RWPE1 (cell line): Measurements from ENCODE around the gene ACBD3.

ENCODE experiments used
- CTCF ChIA-PET: fragments of 350-600 bp; sonication (Branson Sonifier 250); formaldehyde crosslinking; extraction: SDS; loops from one replicate; lab custom pipeline; 2021; lab: Yijun Ruan, JAX
- POLR2A ChIA-PET: fragments of 400-600 bp; formaldehyde crosslinking; extraction: SDS; loops from one replicate; lab custom pipeline; 2020; ENCODE audit warnings: antibody characterized with exemption; ENCODE audit not compliant: low non-redundant PET; lab: Yijun Ruan, JAX
- DNase-seq: peaks from one replicate; pipeline ENCODE4 v3.0.0; 2012; ENCODE audit warnings: low spot score
- H3K27ac ChIP-seq: fragments of 450-650 bp; 2 replicates; pipeline ENCODE4 v1.5.1; 2017
- TF ChIP-seq, protein P1 (sequence below): fragments of 450-650 bp; conservative IDR thresholded peaks from 2 replicates; pipeline ENCODE4 v1.5.1; 2017; ENCODE audit warnings: low read depth, mild to moderate bottlenecking

Gene ACBD3

DNA sequence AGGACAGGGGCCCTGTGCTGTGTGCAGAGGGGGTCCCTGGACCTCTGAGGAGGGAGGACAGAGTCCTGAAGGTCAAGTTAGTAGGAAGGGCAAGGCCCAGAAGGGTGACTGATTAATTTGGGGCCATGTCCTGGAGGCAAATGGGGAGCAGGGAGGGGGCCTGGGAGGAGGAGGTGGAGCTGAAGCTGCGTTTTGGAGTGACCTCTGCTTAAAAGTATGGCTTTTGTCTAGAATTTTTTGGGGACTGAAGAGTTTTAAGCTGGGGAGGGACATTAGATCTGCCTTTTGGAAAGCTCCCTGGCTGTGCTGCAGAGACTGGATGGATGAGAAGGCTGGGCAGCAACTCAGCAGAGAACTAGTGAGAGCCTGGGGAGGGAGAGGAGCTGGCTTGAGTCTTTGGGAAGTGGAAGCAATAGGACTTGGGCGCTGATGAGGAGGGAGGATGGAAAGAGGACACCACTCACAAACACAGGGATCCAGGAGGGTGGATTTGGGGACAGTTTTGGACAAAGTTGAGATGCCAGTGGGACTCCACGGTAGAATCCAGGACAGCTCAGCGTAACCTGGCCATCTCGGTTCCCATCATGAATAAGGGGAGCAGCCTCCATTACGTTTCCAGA, 52.9 kb downstream of the ACBD3 start:
- no peak for DNase-seq
- TF ChIP-seq, protein P1, sequence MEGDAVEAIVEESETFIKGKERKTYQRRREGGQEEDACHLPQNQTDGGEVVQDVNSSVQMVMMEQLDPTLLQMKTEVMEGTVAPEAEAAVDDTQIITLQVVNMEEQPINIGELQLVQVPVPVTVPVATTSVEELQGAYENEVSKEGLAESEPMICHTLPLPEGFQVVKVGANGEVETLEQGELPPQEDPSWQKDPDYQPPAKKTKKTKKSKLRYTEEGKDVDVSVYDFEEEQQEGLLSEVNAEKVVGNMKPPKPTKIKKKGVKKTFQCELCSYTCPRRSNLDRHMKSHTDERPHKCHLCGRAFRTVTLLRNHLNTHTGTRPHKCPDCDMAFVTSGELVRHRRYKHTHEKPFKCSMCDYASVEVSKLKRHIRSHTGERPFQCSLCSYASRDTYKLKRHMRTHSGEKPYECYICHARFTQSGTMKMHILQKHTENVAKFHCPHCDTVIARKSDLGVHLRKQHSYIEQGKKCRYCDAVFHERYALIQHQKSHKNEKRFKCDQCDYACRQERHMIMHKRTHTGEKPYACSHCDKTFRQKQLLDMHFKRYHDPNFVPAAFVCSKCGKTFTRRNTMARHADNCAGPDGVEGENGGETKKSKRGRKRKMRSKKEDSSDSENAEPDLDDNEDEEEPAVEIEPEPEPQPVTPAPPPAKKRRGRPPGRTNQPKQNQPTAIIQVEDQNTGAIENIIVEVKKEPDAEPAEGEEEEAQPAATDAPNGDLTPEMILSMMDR, result no peak
- peak overlapping the region; percentile 11; the same call in 1 of the 2 replicates for H3K27ac ChIP-seq
- ChIA-PET POLR2A (interaction anchor here (0.7 kb wide), 1 partner anchor 8 kb away, joined by 3 read pairs; no protein-coding TSS in a partner anchor), CTCF (interaction anchor here (0.7 to 2.1 kb wide), 4 partner anchors 8 to 63 kb away, joined by 3 to 11 read pairs (median 5); no protein-coding TSS in a partner anchor)

DNA sequence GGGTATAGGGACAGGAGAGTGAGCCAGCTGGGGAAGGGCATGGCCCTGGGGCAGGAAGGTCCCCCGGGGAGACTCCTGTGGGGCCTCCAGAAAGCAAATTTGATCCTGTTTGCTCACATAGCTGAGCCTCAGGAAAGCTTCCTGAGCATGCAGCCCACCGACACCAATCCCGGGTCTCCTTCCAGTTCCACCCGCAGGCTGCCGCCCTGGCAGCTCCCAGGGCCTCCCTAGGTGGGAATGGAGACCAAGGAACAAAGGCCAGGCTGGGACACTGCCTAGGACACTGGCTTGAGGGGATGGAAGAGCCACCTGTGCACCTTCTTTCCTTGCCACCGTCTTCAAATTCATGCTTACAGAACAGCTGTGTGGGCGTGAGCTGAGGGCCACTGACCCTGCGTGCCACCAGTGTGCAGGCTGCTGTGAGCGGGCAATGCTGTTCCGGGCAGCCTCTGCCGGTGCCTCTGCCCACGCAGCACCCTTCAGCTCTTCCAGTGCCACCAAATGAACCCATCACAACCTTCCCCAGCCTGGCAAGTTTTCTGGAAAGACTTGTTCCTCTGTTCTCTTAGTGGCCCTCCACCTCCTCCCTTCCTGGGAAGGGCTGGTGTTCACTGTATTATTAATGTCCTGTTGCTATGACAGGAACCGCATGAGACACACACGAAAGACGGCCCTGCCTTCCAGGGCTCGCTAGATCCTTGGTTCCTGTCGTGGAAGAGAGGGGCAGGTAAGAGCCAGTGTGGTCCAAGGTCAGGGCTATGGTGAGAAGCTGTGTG, 53.6 kb downstream of the ACBD3 start:
- ChIA-PET POLR2A (no interaction called here), CTCF (interaction anchor here (1.2 to 2.1 kb wide), 2 partner anchors 58 to 64 kb away, joined by 3 to 11 read pairs; no protein-coding TSS in a partner anchor)
- peak; percentile 37 for DNase-seq
- TF ChIP-seq, protein P1, result no peak
- peak overlapping the region; percentile 11 for H3K27ac ChIP-seq

DNA sequence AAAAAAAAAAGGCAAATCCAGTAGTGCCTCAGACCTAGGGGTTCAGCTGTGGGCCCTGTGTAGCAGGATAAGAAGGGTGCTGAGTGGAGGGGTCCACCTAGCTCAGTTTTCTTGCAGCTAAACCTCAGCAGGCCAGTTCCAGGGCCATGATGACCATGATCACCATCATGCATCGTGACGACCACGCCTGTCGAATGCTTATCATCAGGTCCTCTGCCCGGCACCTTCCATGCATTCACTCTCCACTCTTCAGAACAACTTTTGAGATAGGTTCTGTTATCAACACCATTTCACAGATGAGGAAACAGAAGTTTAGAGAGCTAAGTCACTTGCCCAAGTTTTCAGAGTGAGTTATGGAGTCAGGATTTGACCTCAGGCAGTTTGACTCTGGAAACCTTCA, 54.9 kb downstream of the ACBD3 start:
- H3K27ac ChIP-seq, result no peak overlapping the region
- CTCF ChIA-PET, result interaction anchor here (0.7 kb wide), 1 partner anchor 67 kb away, joined by 3 read pairs; no protein-coding TSS in a partner anchor
- TF ChIP-seq, protein P1, result no peak
- DNase-seq, result no peak
- POLR2A ChIA-PET, result no interaction called here

DNA sequence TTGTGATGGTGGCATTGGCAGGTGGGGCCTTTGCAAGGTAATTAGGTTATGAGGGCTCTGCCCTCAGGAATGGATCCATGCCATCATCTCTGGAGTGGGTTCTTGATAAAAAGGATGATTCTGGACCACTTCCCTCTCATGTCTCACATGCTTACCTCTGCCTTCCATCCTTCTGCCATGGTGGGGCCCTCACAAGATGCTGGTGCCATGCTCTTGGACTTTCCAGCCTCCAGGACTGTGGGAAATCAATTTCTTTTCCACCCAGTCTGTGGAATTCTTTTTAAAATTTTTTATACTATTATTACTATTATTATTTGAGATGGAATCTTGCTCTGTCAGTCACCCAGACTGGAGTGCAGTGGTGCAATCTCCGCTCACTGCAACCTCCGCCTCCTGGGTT, 57.3 kb downstream of the ACBD3 start:
- ChIA-PET CTCF (interaction anchor here (0.6 kb wide), 1 partner anchor 49 kb away, joined by 3 read pairs; no protein-coding TSS in a partner anchor), POLR2A (interaction anchor here (1.1 to 2.2 kb wide), 3 partner anchors 11 to 68 kb away, joined by 3 to 18 read pairs (median 3); no protein-coding TSS in a partner anchor)
- peak overlapping the region; percentile 94 for H3K27ac ChIP-seq
- TF ChIP-seq, protein P1, result no peak
- no peak for DNase-seq

DNA sequence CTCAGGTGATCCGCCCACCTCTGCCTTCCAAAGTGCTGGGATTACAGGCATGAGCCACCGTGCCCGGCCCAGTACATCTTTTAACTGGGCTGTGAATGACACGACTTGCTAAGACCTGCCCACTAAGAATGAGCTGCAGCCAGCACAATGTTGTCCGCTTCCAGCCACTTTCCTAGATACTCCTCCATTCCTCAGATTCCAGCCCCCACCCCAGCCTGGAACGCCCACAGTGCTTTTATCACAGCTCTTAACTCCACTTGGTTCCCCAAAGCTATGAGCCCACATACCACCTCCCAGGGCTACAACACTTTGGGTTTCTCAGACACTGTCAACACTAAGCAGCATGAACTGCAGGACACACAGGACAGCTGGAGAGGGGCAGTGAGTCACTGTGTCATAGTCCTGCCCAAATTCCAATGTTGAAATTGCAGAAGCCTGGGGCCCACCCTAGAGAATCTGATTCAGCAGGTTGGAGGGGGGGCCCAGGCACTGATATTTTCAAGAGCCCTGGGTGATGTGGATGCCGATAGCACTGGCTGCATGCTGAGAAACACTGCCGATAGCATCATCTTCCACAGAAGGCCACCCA, 58.0 kb downstream of the ACBD3 start:
- TF ChIP-seq, protein P1, result no peak
- peak overlapping the region; percentile 94 for H3K27ac ChIP-seq
- POLR2A ChIA-PET, result interaction anchor here (0.5 to 2.2 kb wide), 10 partner anchors 12 to 205 kb away, joined by 3 to 18 read pairs (median 3); partner anchors contain the start of gene H3-3A
- CTCF ChIA-PET, result interaction anchor here (0.6 to 6.2 kb wide), 6 partner anchors 45 to 419 kb away, joined by 3 to 75 read pairs (median 4); no protein-coding TSS in a partner anchor
- peak; percentile 85 for DNase-seq
